CD4-positive, alpha-beta T cell (primary cell): ENCODE measurements around the gene ZNF784. TPM values are rescaled to one million over a fixed set of nuclear protein-coding genes. Genes with fewer than 3 reads are reported as not detected.
A peak's percentile ranks its signal among the peaks of the same experiment; 100 is the strongest.

ENCODE experiments used
- ATAC-seq: fragments of 200-7000 bp; cut with Tn5 transposase; one replicate; pipeline ENCODE4 v1.10.0; 2022; ENCODE audit warnings: mild to moderate bottlenecking; ENCODE audit not compliant: poor library complexity
- CTCF ChIA-PET: fragments of 350-600 bp; sonication (Branson Sonifier 250); formaldehyde crosslinking; loops from one replicate; lab custom pipeline; 2021; ENCODE audit warnings: antibody characterized with exemption, inconsistent platforms; lab: Charles Lee
- POLR2A ChIA-PET: fragments of 350-600 bp; sonication (Branson Sonifier 250); formaldehyde crosslinking; loops from one replicate; lab custom pipeline; 2021; ENCODE audit warnings: antibody characterized with exemption, inconsistent platforms; lab: Charles Lee
- DNase-seq, 14 experiments: peaks; one replicate each; pipeline ENCODE4 v3.0.0-alpha.2; 2013 to 2020; ENCODE audit warnings: mixed read lengths in 2 of 14
- H3K27ac ChIP-seq, 2 donors: one replicate each; pipeline versions ENCODE4 v1.5.1 to v1.7.0; 2013; ENCODE audit warnings: low read length in 2 of 2, low read depth in 1 of 2, mild to moderate bottlenecking in 1 of 2
- H3K27me3 ChIP-seq, 2 experiments: 1 replicate in 1 of 2; 2 replicates in 1 of 2; pipeline versions ENCODE4 v1.6.1 to v1.7.0; 2013; ENCODE audit warnings: low read length in 2 of 2, control low read depth in 1 of 2, mild to moderate bottlenecking in 1 of 2, moderate library complexity in 1 of 2; ENCODE audit not compliant: insufficient read depth in 2 of 2, control insufficient read depth in 1 of 2
- H3K36me3 ChIP-seq: one replicate; pipeline ENCODE4 v1.6.1; 2013; ENCODE audit warnings: low read length, control low read depth; ENCODE audit not compliant: insufficient read depth
- H3K4me1 ChIP-seq: one replicate; pipeline ENCODE4 v1.6.1; 2013; ENCODE audit warnings: low read length, control low read depth; ENCODE audit not compliant: insufficient read depth
- H3K4me3 ChIP-seq: one replicate; pipeline ENCODE4 v1.5.1; 2013; ENCODE audit warnings: mild to moderate bottlenecking, low read length, moderate library complexity
- H3K9me3 ChIP-seq, 2 experiments: 1 replicate in 1 of 2; 2 replicates in 1 of 2; pipeline versions ENCODE4 v1.6.1 to v1.7.0; 2013; ENCODE audit warnings: low read length in 2 of 2, mild to moderate bottlenecking in 2 of 2, control low read depth in 1 of 2, moderate library complexity in 1 of 2; ENCODE audit not compliant: control insufficient read depth in 1 of 2, insufficient read depth in 1 of 2
- H3K27ac Mint-ChIP-seq: one replicate; pipeline ENCODE4 v1.8.0; 2020; ENCODE audit warnings: mixed read lengths
- H3K27me3 Mint-ChIP-seq: one replicate; pipeline ENCODE4 v1.8.0; 2021; ENCODE audit warnings: mixed read lengths
- H3K36me3 Mint-ChIP-seq: one replicate; pipeline ENCODE4 v1.8.0; 2021; ENCODE audit warnings: low read depth, mixed read lengths
- H3K4me1 Mint-ChIP-seq: one replicate; pipeline ENCODE4 v1.8.0; 2021; ENCODE audit warnings: low read depth, mixed read lengths
- H3K4me3 Mint-ChIP-seq: one replicate; pipeline ENCODE4 v1.8.0; 2020; ENCODE audit warnings: mild to moderate bottlenecking, mixed read lengths
- H3K9me3 Mint-ChIP-seq: one replicate; pipeline ENCODE4 v1.8.0; 2020; ENCODE audit warnings: mixed read lengths
- intact Hi-C, 2 experiments: fragments of 100-400 bp; cut with DNase I in 1 of 2; cut with micrococcal nuclease in 1 of 2; formaldehyde crosslinking; loops; one replicate each; pipeline versions ENCODE4 v1.15.1 to v1.9.0; 2023 to 2025; cut with DNase I, micrococcal nuclease
- total RNA-seq, 174 experiments: library from RNA in 2 of 174; stranded (reverse) in 2 of 174; gene quantifications; one replicate each; pipeline ENCODE4 v1.2.3 and lab custom pipeline; 2021 to 2026
- TF ChIP-seq, protein P1 (sequence below): fragments of 200-600 bp; IDR thresholded peaks from one replicate; pipeline ENCODE4 v1.8.0; 2022; ENCODE audit warnings: antibody characterized with exemption, mild to moderate bottlenecking

ZNF784 gene
- total RNA-seq, 2 experiments from 2014 or later = 11.2 to 11.8 TPM

DNA sequence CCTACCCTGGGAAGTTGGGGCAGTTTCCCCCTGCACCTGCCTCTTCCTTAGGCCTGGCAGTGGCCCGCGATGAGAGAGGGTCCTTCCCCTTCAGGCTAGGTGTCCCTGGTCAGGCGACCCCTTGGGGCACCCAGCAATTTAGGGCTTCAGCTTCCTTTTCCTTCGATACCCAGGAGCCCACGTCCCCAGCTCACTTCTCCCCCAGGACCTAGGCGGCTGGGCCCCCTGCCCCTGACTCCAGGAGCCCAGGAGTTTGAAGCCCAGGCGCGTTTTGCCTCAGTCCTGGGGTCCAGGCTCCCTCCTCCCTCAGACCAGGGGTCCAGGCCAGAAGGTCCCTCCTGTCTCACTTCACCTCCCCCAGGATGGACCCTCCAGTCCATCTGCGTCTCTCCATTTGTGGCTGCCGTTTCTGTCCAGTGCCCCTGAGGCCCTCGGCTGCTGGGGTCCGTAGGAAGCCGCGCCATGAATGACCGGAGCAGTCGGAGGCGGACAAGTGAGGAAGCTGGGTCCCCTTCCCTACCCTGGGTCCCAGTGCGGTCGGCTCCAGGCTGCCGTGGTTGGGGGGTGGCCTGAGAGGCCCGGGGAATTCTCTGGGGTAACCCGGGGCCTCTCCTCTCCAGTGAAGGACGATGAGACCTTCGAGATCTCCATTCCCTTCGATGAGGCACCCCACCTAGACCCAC, 24.4 kb upstream of the ZNF784 start:
- H3K4me3 ChIP-seq = peak overlapping the region; percentile 59
- no peaks in the 10 kb centered on the region for H3K9me3 ChIP-seq
- H3K27ac ChIP-seq = no peak overlapping the region
- H3K27ac Mint-ChIP-seq = no peak overlapping the region
- peaks cover 11% of the 10 kb centered on the region for H3K36me3 Mint-ChIP-seq
- H3K9me3 Mint-ChIP-seq = no peaks in the 10 kb centered on the region
- intact Hi-C loops = loop anchor here in 1 of 2 experiments (5.0 kb wide), 1 partner anchor 34 kb away; no protein-coding TSS in a partner anchor
- H3K4me1 ChIP-seq = peaks cover 49% of the 10 kb centered on the region
- H3K4me1 Mint-ChIP-seq = peaks cover 34% of the 10 kb centered on the region
- H3K27me3 ChIP-seq = no peaks in the 10 kb centered on the region
- DNase-seq (no peak), ATAC-seq (no peak)
- POLR2A ChIA-PET = interaction anchor here (0.9 to 2.0 kb wide), 2 partner anchors 9 to 15 kb away, joined by 3 to 14 read pairs; no protein-coding TSS in a partner anchor
- H3K36me3 ChIP-seq = peaks cover 12% of the 10 kb centered on the region
- peak overlapping the region; percentile 76 for H3K4me3 Mint-ChIP-seq
- CTCF ChIA-PET = interaction anchor here (1.8 to 2.5 kb wide), 2 partner anchors 16 to 43 kb away, joined by 4 to 12 read pairs; partner anchors contain the start of gene ZNF865
- H3K27me3 Mint-ChIP-seq = no peaks in the 10 kb centered on the region
- TF ChIP-seq, protein P1, sequence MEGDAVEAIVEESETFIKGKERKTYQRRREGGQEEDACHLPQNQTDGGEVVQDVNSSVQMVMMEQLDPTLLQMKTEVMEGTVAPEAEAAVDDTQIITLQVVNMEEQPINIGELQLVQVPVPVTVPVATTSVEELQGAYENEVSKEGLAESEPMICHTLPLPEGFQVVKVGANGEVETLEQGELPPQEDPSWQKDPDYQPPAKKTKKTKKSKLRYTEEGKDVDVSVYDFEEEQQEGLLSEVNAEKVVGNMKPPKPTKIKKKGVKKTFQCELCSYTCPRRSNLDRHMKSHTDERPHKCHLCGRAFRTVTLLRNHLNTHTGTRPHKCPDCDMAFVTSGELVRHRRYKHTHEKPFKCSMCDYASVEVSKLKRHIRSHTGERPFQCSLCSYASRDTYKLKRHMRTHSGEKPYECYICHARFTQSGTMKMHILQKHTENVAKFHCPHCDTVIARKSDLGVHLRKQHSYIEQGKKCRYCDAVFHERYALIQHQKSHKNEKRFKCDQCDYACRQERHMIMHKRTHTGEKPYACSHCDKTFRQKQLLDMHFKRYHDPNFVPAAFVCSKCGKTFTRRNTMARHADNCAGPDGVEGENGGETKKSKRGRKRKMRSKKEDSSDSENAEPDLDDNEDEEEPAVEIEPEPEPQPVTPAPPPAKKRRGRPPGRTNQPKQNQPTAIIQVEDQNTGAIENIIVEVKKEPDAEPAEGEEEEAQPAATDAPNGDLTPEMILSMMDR = no peak

DNA sequence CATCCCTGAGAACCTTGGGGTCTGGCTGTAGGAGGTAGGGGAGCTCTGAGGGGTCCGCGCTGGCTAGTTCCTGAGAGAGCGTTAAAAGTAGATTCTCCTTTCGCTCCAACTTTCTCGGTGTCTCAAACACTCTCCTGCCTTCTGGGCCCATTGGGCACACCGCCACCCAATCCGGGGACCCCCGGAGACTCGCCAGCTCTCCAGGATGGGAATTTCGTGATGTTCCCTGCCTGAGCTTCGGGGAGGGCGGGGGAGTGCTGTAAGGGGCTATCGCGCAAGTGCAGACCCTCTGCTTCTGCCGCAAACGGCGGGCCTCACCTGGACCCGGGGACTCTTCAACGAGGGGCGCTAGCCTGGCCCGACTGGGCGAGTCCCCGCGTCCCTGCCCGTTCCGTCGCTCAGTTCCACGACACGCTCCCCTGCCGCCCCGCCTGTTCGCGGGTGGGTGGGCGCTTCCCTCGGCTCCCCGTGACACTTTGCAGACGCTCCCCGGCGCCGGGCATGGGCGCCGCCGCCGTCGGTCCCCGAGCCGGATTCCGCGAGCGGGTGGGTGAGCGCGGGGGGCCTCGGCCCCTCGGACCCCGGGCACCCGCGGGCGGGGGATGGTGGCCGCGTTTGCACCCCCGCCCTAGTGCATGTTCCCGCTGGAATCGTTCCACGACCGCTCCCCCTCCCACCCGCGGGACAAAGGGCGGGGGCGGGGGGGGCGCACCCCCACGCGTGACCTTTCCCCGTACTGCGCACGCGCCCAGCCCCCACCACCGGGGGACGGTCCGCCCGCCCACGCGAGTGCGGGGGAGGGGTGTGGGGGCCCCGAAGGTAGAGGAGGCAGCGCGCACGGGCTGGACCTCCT, 23.6 kb upstream of the ZNF784 start, which contains the start of gene CCDC106:
TSS of gene CCDC106 (plus strand) at position 481 of the 853 bp plus-strand sequence. CDS start 835 bp downstream, outside the sequence.
- peaks cover 12% of the 10 kb centered on the region for H3K36me3 ChIP-seq
- peak within 1 kb of the TSS; percentile 88 for H3K4me3 Mint-ChIP-seq
- intact Hi-C loops = loop anchor here in 1 of 2 experiments (5.0 kb wide), 1 partner anchor 34 kb away; no protein-coding TSS in a partner anchor
- no peaks in the 10 kb centered on the region for H3K9me3 Mint-ChIP-seq
- H3K4me1 ChIP-seq = peaks cover 50% of the 10 kb centered on the region
- peaks cover 9% of the 10 kb centered on the region for H3K36me3 Mint-ChIP-seq
- peak within 1 kb of the TSS; percentile 59 for H3K4me3 ChIP-seq
- ChIA-PET CTCF (interaction anchor here (0.6 to 2.5 kb wide), 3 partner anchors 15 to 42 kb away, joined by 3 to 12 read pairs (median 4); partner anchors contain the start of gene ZNF865), POLR2A (interaction anchor here (1.0 to 2.0 kb wide), 4 partner anchors 12 to 186 kb away, joined by 3 to 14 read pairs (median 6); partner anchors contain the start of gene ISOC2)
- H3K27me3 Mint-ChIP-seq = no peaks in the 10 kb centered on the region
- H3K27ac Mint-ChIP-seq = peak within 1 kb of the TSS; percentile 63
- no peaks in the 10 kb centered on the region for H3K27me3 ChIP-seq
- peak within 1 kb of the TSS in 1 of 2 donors; percentile 35 for H3K27ac ChIP-seq
- TF ChIP-seq, protein P1 = no peak
- DNase-seq (peak in 9 of 14 experiments; percentile 33 to 71 (median 43)), ATAC-seq (peak; percentile 19)
- H3K4me1 Mint-ChIP-seq = peaks cover 40% of the 10 kb centered on the region
- no peaks in the 10 kb centered on the region for H3K9me3 ChIP-seq
